H1 (cell line): Measurements from ENCODE around the gene CAMTA1. TPM values are rescaled to one million over a fixed set of nuclear protein-coding genes. Genes with fewer than 3 reads are reported as not detected.

ENCODE experiments used
- CTCF ChIA-PET: fragments of 300-600 bp; sonication (Branson Sonifier 250); formaldehyde crosslinking; loops from one replicate; lab custom pipeline; 2021; ENCODE audit not compliant: partially characterized antibody; lab: Charles Lee
- POLR2A ChIA-PET: fragments of 300-600 bp; sonication (Branson Sonifier 250); formaldehyde crosslinking; loops from one replicate; lab custom pipeline; 2021; ENCODE audit warnings: inconsistent platforms; ENCODE audit not compliant: partially characterized antibody; lab: Charles Lee
- DNase-seq, 2 experiments: peaks; one replicate each; pipeline versions ENCODE4 v3.0.0 to v3.0.0-alpha.2; 2010 to 2022; ENCODE audit warnings: low spot score in 2 of 2, low read depth in 1 of 2, mixed read lengths in 1 of 2
- FAIRE-seq: peaks from 2 replicates; lab custom pipeline; 2011; peaks lifted over from hg19 to GRCh38; lab: Jason Lieb, UNC
- H2AFZ ChIP-seq: 2 replicates; pipeline ENCODE4 v1.8.1; 2012; ENCODE audit warnings: low read length, inconsistent platforms
- H2AK5ac ChIP-seq: 2 replicates; pipeline ENCODE4 v1.6.1; 2013; ENCODE audit warnings: low read depth, low read length
- H2BK120ac ChIP-seq: replicated peaks from 2 replicates; pipeline ENCODE3; 2013; ENCODE audit warnings: low read depth, low read length, inconsistent platforms
- H2BK12ac ChIP-seq: 2 replicates; pipeline ENCODE4 v1.6.1; 2013; ENCODE audit warnings: low read depth, low read length
- H2BK15ac ChIP-seq: 2 replicates; pipeline ENCODE4 v1.6.1; 2013; ENCODE audit warnings: low read length
- H2BK20ac ChIP-seq: 2 replicates; pipeline ENCODE4 v1.6.1; 2013; ENCODE audit warnings: low read length
- H2BK5ac ChIP-seq: 2 replicates; pipeline ENCODE4 v1.6.1; 2013; ENCODE audit warnings: low read depth, low read length
- H3K14ac ChIP-seq: 2 replicates; pipeline ENCODE4 v1.6.1; 2013; ENCODE audit warnings: inconsistent platforms; ENCODE audit not compliant: insufficient read length
- H3K18ac ChIP-seq: 2 replicates; pipeline ENCODE4 v1.6.1; 2013; ENCODE audit warnings: low read length; ENCODE audit errors: extremely low read depth
- H3K23ac ChIP-seq: 2 replicates; pipeline ENCODE4 v1.6.1; 2013; ENCODE audit warnings: inconsistent platforms; ENCODE audit not compliant: insufficient read length
- H3K23me2 ChIP-seq: 2 replicates; pipeline ENCODE4 v1.6.1; 2013; ENCODE audit warnings: low read depth, low read length
- H3K27ac ChIP-seq: 2 replicates; pipeline ENCODE4 v1.6.1; 2011; ENCODE audit warnings: low read depth, low read length, inconsistent platforms
- H3K27me3 ChIP-seq, 4 experiments: replicated peaks in 1 of 4; 1 replicate in 1 of 4; 2 replicates in 3 of 4; pipeline versions ENCODE4 v1.6.1 to v1.8.1; 2011 to 2013; ENCODE audit warnings: low read length in 3 of 4, mild to moderate bottlenecking in 3 of 4, inconsistent platforms in 2 of 4, mixed read lengths in 2 of 4, moderate library complexity in 1 of 4; ENCODE audit not compliant: control insufficient read depth in 3 of 4, insufficient read depth in 3 of 4; ENCODE audit errors: extremely low read depth in 1 of 4
- H3K36me3 ChIP-seq, 4 experiments: 2 replicates each; pipeline versions ENCODE4 v1.6.1 to v1.8.1; 2011 to 2013; ENCODE audit warnings: mild to moderate bottlenecking in 4 of 4, low read length in 3 of 4, moderate library complexity in 2 of 4, control low read depth in 1 of 4, inconsistent platforms in 1 of 4; ENCODE audit not compliant: insufficient read depth in 4 of 4, control insufficient read depth in 2 of 4
- H3K4ac ChIP-seq: replicated peaks from 2 replicates; pipeline ENCODE3; 2013; ENCODE audit warnings: low read length, low read depth, mixed read lengths, inconsistent platforms; ENCODE audit not compliant: insufficient read length
- H3K4me1 ChIP-seq, 4 experiments: replicated peaks in 1 of 4; 1 replicate in 1 of 4; 2 replicates in 3 of 4; pipeline versions ENCODE4 v1.6.1 to v1.8.1; 2011 to 2013; ENCODE audit warnings: low read length in 3 of 4, inconsistent platforms in 2 of 4, mixed read lengths in 1 of 4; ENCODE audit not compliant: insufficient read depth in 4 of 4, control insufficient read depth in 3 of 4
- H3K4me2 ChIP-seq, 2 experiments: 2 replicates each; pipeline versions ENCODE4 v1.6.1 to v1.8.1; 2011 to 2013; ENCODE audit warnings: low read depth in 2 of 2, low read length in 2 of 2, control low read depth in 1 of 2, inconsistent platforms in 1 of 2, mild to moderate bottlenecking in 1 of 2; ENCODE audit not compliant: insufficient read depth in 1 of 2
- H3K4me3 ChIP-seq, 4 experiments: fragments of 200-600, 300-600 bp in 1 of 4; sonication (generic), shearing (Covaris generic), sonication (Bioruptor Twin) in 1 of 4; 2 replicates each; pipeline versions ENCODE4 v1.5.1 to v1.8.1; 2011 to 2016; ENCODE audit warnings: low read length in 4 of 4, low read depth in 3 of 4, control low read depth in 2 of 4, inconsistent platforms in 2 of 4, mild to moderate bottlenecking in 2 of 4, mixed read lengths in 1 of 4, moderate library complexity in 1 of 4; ENCODE audit not compliant: insufficient read depth in 2 of 4; ENCODE audit errors: extremely low read depth in 1 of 4
- H3K56ac ChIP-seq: replicated peaks from 2 replicates; pipeline ENCODE3; 2013; ENCODE audit warnings: low read depth, mild to moderate bottlenecking, mixed read lengths, low read length, inconsistent platforms; ENCODE audit not compliant: insufficient read length
- H3K79me1 ChIP-seq: 2 replicates; pipeline ENCODE4 v1.6.1; 2013; ENCODE audit warnings: low read depth, low read length, control low read depth
- H3K79me2 ChIP-seq, 2 experiments: 2 replicates each; pipeline versions ENCODE4 v1.6.1 to v1.8.1; 2012 to 2013; ENCODE audit warnings: low read length in 2 of 2, mild to moderate bottlenecking in 2 of 2, inconsistent platforms in 1 of 2; ENCODE audit not compliant: insufficient read depth in 2 of 2, control insufficient read depth in 1 of 2
- H3K9ac ChIP-seq, 4 experiments: replicated peaks in 1 of 4; 1 replicate in 1 of 4; 2 replicates in 3 of 4; pipeline versions ENCODE4 v1.6.1 to v1.8.1; 2011 to 2013; ENCODE audit warnings: low read depth in 3 of 4, low read length in 3 of 4, control low read depth in 2 of 4, mild to moderate bottlenecking in 2 of 4, moderate library complexity in 2 of 4, inconsistent platforms in 1 of 4; ENCODE audit errors: extremely low read depth in 1 of 4
- H3K9me3 ChIP-seq, 2 experiments: 2 replicates each; pipeline versions ENCODE4 v1.6.1 to v1.8.1; 2012 to 2013; ENCODE audit warnings: mild to moderate bottlenecking in 2 of 2, moderate library complexity in 2 of 2, control low read depth in 1 of 2, inconsistent platforms in 1 of 2, low read depth in 1 of 2, low read length in 1 of 2, mixed read lengths in 1 of 2; ENCODE audit not compliant: insufficient read depth in 2 of 2
- H4K20me1 ChIP-seq, 2 experiments: replicated peaks in 1 of 2; 2 replicates each; pipeline versions ENCODE3 to v1.8.1; 2011 to 2013; ENCODE audit warnings: inconsistent platforms in 2 of 2, low read length in 2 of 2, mild to moderate bottlenecking in 1 of 2; ENCODE audit not compliant: insufficient read depth in 2 of 2, control insufficient read depth in 1 of 2
- H4K5ac ChIP-seq: 2 replicates; pipeline ENCODE4 v1.6.1; 2013; ENCODE audit warnings: low read length, low read depth, mixed read lengths, inconsistent platforms; ENCODE audit not compliant: insufficient read length
- H4K8ac ChIP-seq: 2 replicates; pipeline ENCODE4 v1.8.0; 2013; ENCODE audit warnings: mild to moderate bottlenecking, moderate library complexity, low read length, inconsistent platforms; ENCODE audit not compliant: insufficient read depth; ENCODE audit errors: extremely low read depth
- H4K91ac ChIP-seq: replicated peaks from 2 replicates; pipeline ENCODE3; 2013; ENCODE audit warnings: low read length, mixed read lengths, inconsistent platforms; ENCODE audit not compliant: insufficient read length
- ATF2 ChIP-seq: IDR thresholded peaks from 2 replicates; pipeline ENCODE4 v1.6.1; 2012; ENCODE audit warnings: low read length, inconsistent platforms
- RAD21 ChIP-seq, 2 experiments: IDR thresholded peaks in 1 of 2; conservative IDR thresholded peaks in 1 of 2; 2 replicates each; pipeline ENCODE4 v1.6.1; 2011; ENCODE audit warnings: low read depth in 2 of 2, low read length in 2 of 2, improper control_type of control experiment in 1 of 2, inconsistent platforms in 1 of 2, mild to moderate bottlenecking in 1 of 2, moderate library complexity in 1 of 2
- WGBS, 2 experiments: shearing (Covaris generic) in 1 of 2; methylation state at CpG; one replicate each; pipeline versions ENCODE4 v1.1.6 to v1.1.7; 2013 to 2015; ENCODE audit warnings: low lambda C conversion rate in 2 of 2, mixed read lengths in 2 of 2, inconsistent platforms in 1 of 2, low coverage in 1 of 2, missing lambda C conversion rate in 1 of 2; ENCODE audit not compliant: insufficient replicate concordance in 2 of 2, insufficient coverage in 1 of 2, insufficient read length in 1 of 2; ENCODE audit errors: extremely low coverage in 1 of 2, missing lambda C conversion rate in 1 of 2; 5-methylcytosine and 5-hydroxymethylcytosine counted together
- polyA plus RNA-seq, 7 experiments: library from polyadenylated mRNA; depleted of rRNA in 3 of 7; stranded (reverse) in 5 of 7; unstranded in 2 of 7; fragments of >200 nt in 5 of 7; fragments of 200-250 nt in 2 of 7; gene quantifications; 1 replicate in 5 of 7; 2 replicates in 1 of 7; 4 replicates in 1 of 7; pipeline versions ENCODE4 v1.2.1 to v1.2.3, GENCODE V29; 2011 to 2013; ENCODE audit warnings: missing spikeins in 2 of 7, mixed read lengths in 2 of 7
- total RNA-seq: library from RNA; stranded (reverse); fragmentation: NEBNext Ultra II Directional; extraction: Animal tissue kit (Norgen Biotek cat#: 25700); gene quantifications from 2 replicates; pipeline ENCODE4 v1.2.1, GENCODE V29; 2021

Gene CAMTA1
- total and polyA plus RNA-seq, 2 of the 8 experiments (the other 6 are each of a cell fraction or from before 2014, with no cell fraction given) = 65.0 to 119 TPM

- no peak overlapping the region for H3K9ac ChIP-seq
- no peak for TF ChIP-seq ATF2
- TF ChIP-seq RAD21 (IDR thresholded peaks at IDR 0.05 in 1 of 2, conservative IDR thresholded peaks at IDR 0.05 in 1 of 2; ENCODE audit: low read depth in 2 of 2, low read length in 2 of 2) = no peak
- TF ChIP-seq, all 59 proteins: peak for 0
- DNase-seq (no peak), FAIRE-seq (no peak)
- no peaks in the 10 kb centered on the region for H3K79me1 ChIP-seq
- no peak overlapping the region for H2AFZ ChIP-seq
- no peak overlapping the region for H2BK12ac ChIP-seq
- no peaks in the 10 kb centered on the region; a peak in 1 of 7 replicates for H3K4me1 ChIP-seq
- H3K27me3 ChIP-seq = no peaks in the 10 kb centered on the region
- H4K8ac ChIP-seq = peak overlapping the region; percentile 2; the same call in 1 of the 2 replicates
- H2BK15ac ChIP-seq = no peak overlapping the region
- ChIA-PET POLR2A (interaction anchor here (1.6 kb wide), 1 partner anchor 499 kb away, joined by 4 read pairs; no protein-coding TSS in a partner anchor), CTCF (interaction anchor here (0.7 to 2.2 kb wide), 7 partner anchors 11 to 181 kb away, joined by 3 to 8 read pairs (median 4); no protein-coding TSS in a partner anchor)
- H4K91ac ChIP-seq = no peak overlapping the region
- H3K56ac ChIP-seq = no peak overlapping the region
- H2BK5ac ChIP-seq = peak overlapping the region; percentile 21; the same call in 1 of the 2 replicates
- no peak overlapping the region for H3K4me2 ChIP-seq
- WGBS, 2 experiments = 94% methylated on average over 12 of the region's 13 CpGs; no CpG with 5 or more reads in 1 of the 2 experiments
- H2BK20ac ChIP-seq = no peak overlapping the region
- H3K9me3 ChIP-seq = no peaks in the 10 kb centered on the region
- H3K4me3 ChIP-seq = no peak overlapping the region
- H2BK120ac ChIP-seq = no peak overlapping the region
- H4K5ac ChIP-seq = no peak overlapping the region
- no peak overlapping the region for H3K4ac ChIP-seq
- no peaks in the 10 kb centered on the region for H4K20me1 ChIP-seq
- no peak overlapping the region for H3K27ac ChIP-seq
- no peaks in the 10 kb centered on the region for H3K79me2 ChIP-seq
- no peak overlapping the region for H2AK5ac ChIP-seq
- H3K36me3 ChIP-seq = no peaks in the 10 kb centered on the region
- H3K18ac ChIP-seq = no peak overlapping the region
- H3K23ac ChIP-seq = no peak overlapping the region
- no peaks in the 10 kb centered on the region for H3K23me2 ChIP-seq
- no peak overlapping the region for H3K14ac ChIP-seq
Measured at GRCh38 chr1:7440154-7440553, 654.9 kb downstream of the CAMTA1 start.
